Activated CD4-positive, alpha-beta T cell treated with anti-CD3 and anti-CD28 coated beads for 36 hours (primary cell): Measurements from ENCODE around the gene DNAH17. TPM values are rescaled to one million over a fixed set of nuclear protein-coding genes. Genes with fewer than 3 reads are reported as not detected.

Source experiments
- ATAC-seq: fragments of 200-7000 bp; cut with Tn5 transposase; one replicate; pipeline ENCODE4 v1.10.0; 2021; ENCODE audit warnings: mild to moderate bottlenecking, moderate library complexity
- CTCF ChIA-PET: fragments of 350-600 bp; sonication (Branson Sonifier 250); formaldehyde crosslinking; loops from one replicate; lab custom pipeline; 2021; ENCODE audit warnings: antibody characterized with exemption; lab: Charles Lee
- POLR2A ChIA-PET: fragments of 350-600 bp; sonication (Branson Sonifier 250); formaldehyde crosslinking; loops from one replicate; lab custom pipeline; 2021; ENCODE audit warnings: antibody characterized with exemption, inconsistent platforms; lab: Charles Lee
- DNase-seq: peaks from one replicate; pipeline ENCODE4 v3.0.0-alpha.2; 2020
- H3K27ac Mint-ChIP-seq: one replicate; pipeline ENCODE4 v1.8.0; 2021; ENCODE audit warnings: mixed read lengths
- H3K27me3 Mint-ChIP-seq: one replicate; pipeline ENCODE4 v1.8.0; 2021; ENCODE audit warnings: mixed read lengths
- H3K36me3 Mint-ChIP-seq: one replicate; pipeline ENCODE4 v1.8.0; 2021; ENCODE audit warnings: low read depth, mixed read lengths
- H3K4me1 Mint-ChIP-seq: one replicate; pipeline ENCODE4 v1.8.0; 2021; ENCODE audit warnings: mixed read lengths
- H3K4me3 Mint-ChIP-seq: one replicate; pipeline ENCODE4 v1.8.0; 2021; ENCODE audit warnings: mild to moderate bottlenecking, moderate library complexity, mixed read lengths
- H3K9me3 Mint-ChIP-seq: one replicate; pipeline ENCODE4 v1.8.0; 2021; ENCODE audit warnings: low read depth, mixed read lengths
- intact Hi-C, 2 experiments: fragments of 100-400 bp; cut with DNase I in 1 of 2; cut with micrococcal nuclease in 1 of 2; formaldehyde crosslinking; loops; one replicate each; pipeline versions ENCODE4 v1.14.2 to v1.15.1; 2022 to 2024; cut with DNase I, micrococcal nuclease
- total RNA-seq, 2 experiments: library from RNA; stranded (reverse); gene quantifications; one replicate each; pipeline ENCODE4 v1.2.3, GENCODE V29; 2021

The DNAH17 gene
- total RNA-seq = under 1 TPM; 0.12 to 0.14 TPM

GRCh38 chr17:78577296-78577695 is at the start of gene DNAH17:
Gene DNAH17 (minus strand): TSS chr17:78577396. CDS start chr17:78575057, 2,339 bp downstream.
- Mint-ChIP-seq H3K27me3 (no peaks in the 10 kb centered on the region), H3K27ac (no peak within 1 kb of the TSS), H3K4me1 (no peaks in the 10 kb centered on the region), H3K9me3 (no peaks in the 10 kb centered on the region), H3K36me3 (no peaks in the 10 kb centered on the region), H3K4me3 (no peak within 1 kb of the TSS)
- ChIA-PET POLR2A (no interaction called here), CTCF (no interaction called here)
- no peak for ATAC-seq
- DNase-seq = no peak
- intact Hi-C loops = no loop called here

GRCh38 chr17:78624324-78625151 is 47.3 kb upstream of the DNAH17 start:
- ATAC-seq = no peak
- no peak for DNase-seq
- ChIA-PET CTCF (no interaction called here), POLR2A (no interaction called here)
- H3K36me3 Mint-ChIP-seq = no peaks in the 10 kb centered on the region
- H3K27me3 Mint-ChIP-seq = no peaks in the 10 kb centered on the region
- H3K4me3 Mint-ChIP-seq = no peak overlapping the region
- no peaks in the 10 kb centered on the region for H3K4me1 Mint-ChIP-seq
- H3K9me3 Mint-ChIP-seq = peaks cover 3% of the 10 kb centered on the region
- intact Hi-C loops = no loop called here
- H3K27ac Mint-ChIP-seq = no peak overlapping the region

GRCh38 chr17:78623541-78623940 is 46.3 kb upstream of the DNAH17 start:
- Mint-ChIP-seq H3K27me3 (no peaks in the 10 kb centered on the region), H3K27ac (no peak overlapping the region)
- intact Hi-C loops = no loop called here

GRCh38 chr17:78622491-78623265 is 45.5 kb upstream of the DNAH17 start:
- H3K27me3 Mint-ChIP-seq = no peaks in the 10 kb centered on the region
- no peak overlapping the region for H3K27ac Mint-ChIP-seq
- DNase-seq (no peak), ATAC-seq (no peak)
- intact Hi-C loops = no loop called here
- H3K36me3 Mint-ChIP-seq = no peaks in the 10 kb centered on the region
- no peak overlapping the region for H3K4me3 Mint-ChIP-seq
- H3K4me1 Mint-ChIP-seq = no peaks in the 10 kb centered on the region
- POLR2A ChIA-PET = no interaction called here
- H3K9me3 Mint-ChIP-seq = peaks cover 3% of the 10 kb centered on the region
- CTCF ChIA-PET = no interaction called here

More at GRCh38 chr17:78623541-78623940, 46.3 kb upstream of the DNAH17 start:
- H3K4me1 Mint-ChIP-seq = no peaks in the 10 kb centered on the region
- POLR2A ChIA-PET = no interaction called here
- no peaks in the 10 kb centered on the region for H3K36me3 Mint-ChIP-seq
- CTCF ChIA-PET = no interaction called here
- peaks cover 3% of the 10 kb centered on the region for H3K9me3 Mint-ChIP-seq
- ATAC-seq (no peak), DNase-seq (no peak)
- no peak overlapping the region for H3K4me3 Mint-ChIP-seq

- no peak overlapping the region for H3K4me3 Mint-ChIP-seq
- H3K27me3 Mint-ChIP-seq = no peaks in the 10 kb centered on the region
- CTCF ChIA-PET = no interaction called here
- intact Hi-C loops = no loop called here
- no peak for DNase-seq
- H3K36me3 Mint-ChIP-seq = no peaks in the 10 kb centered on the region
- ATAC-seq = no peak
- no peak overlapping the region for H3K27ac Mint-ChIP-seq
- no peaks in the 10 kb centered on the region for H3K4me1 Mint-ChIP-seq
- peaks cover 3% of the 10 kb centered on the region for H3K9me3 Mint-ChIP-seq
- POLR2A ChIA-PET = no interaction called here
Measured at GRCh38 chr17:78621720-78622490, 44.7 kb upstream of the DNAH17 start.

GRCh38 chr17:78620099-78620498 is 42.9 kb upstream of the DNAH17 start:
- POLR2A ChIA-PET = no interaction called here
- intact Hi-C loops = no loop called here

GRCh38 chr17:78619334-78619733 is 42.1 kb upstream of the DNAH17 start:
- Mint-ChIP-seq H3K4me3 (no peak overlapping the region), H3K9me3 (peaks cover 3% of the 10 kb centered on the region), H3K27me3 (no peaks in the 10 kb centered on the region), H3K4me1 (no peaks in the 10 kb centered on the region), H3K27ac (no peak overlapping the region), H3K36me3 (no peaks in the 10 kb centered on the region)
- ATAC-seq (no peak), DNase-seq (no peak)
- CTCF ChIA-PET = no interaction called here
- POLR2A ChIA-PET = interaction anchor here (0.7 kb wide), 1 partner anchor 122 kb away, joined by 3 read pairs; no protein-coding TSS in a partner anchor
- intact Hi-C loops = no loop called here

More at GRCh38 chr17:78620099-78620498, 42.9 kb upstream of the DNAH17 start:
- ATAC-seq = no peak
- CTCF ChIA-PET = no interaction called here
- Mint-ChIP-seq H3K27ac (no peak overlapping the region), H3K4me3 (no peak overlapping the region), H3K27me3 (no peaks in the 10 kb centered on the region), H3K9me3 (peaks cover 3% of the 10 kb centered on the region), H3K36me3 (no peaks in the 10 kb centered on the region), H3K4me1 (no peaks in the 10 kb centered on the region)
- DNase-seq = no peak

- no peaks in the 10 kb centered on the region for H3K27me3 Mint-ChIP-seq
- peaks cover 3% of the 10 kb centered on the region for H3K9me3 Mint-ChIP-seq
- H3K27ac Mint-ChIP-seq = no peak overlapping the region
- H3K4me1 Mint-ChIP-seq = no peaks in the 10 kb centered on the region
- intact Hi-C loops = no loop called here
- H3K36me3 Mint-ChIP-seq = no peaks in the 10 kb centered on the region
- CTCF ChIA-PET = no interaction called here
- no peak overlapping the region for H3K4me3 Mint-ChIP-seq
- ATAC-seq (no peak), DNase-seq (no peak)
- POLR2A ChIA-PET = interaction anchor here (0.7 kb wide), 1 partner anchor 31 kb away, joined by 3 read pairs; no protein-coding TSS in a partner anchor
Measured at GRCh38 chr17:78618264-78619066, 41.3 kb upstream of the DNAH17 start.

- Mint-ChIP-seq H3K4me3 (no peak overlapping the region), H3K4me1 (no peaks in the 10 kb centered on the region), H3K36me3 (no peaks in the 10 kb centered on the region), H3K27ac (no peak overlapping the region), H3K27me3 (no peaks in the 10 kb centered on the region), H3K9me3 (peaks cover 3% of the 10 kb centered on the region)
- ChIA-PET CTCF (no interaction called here), POLR2A (no interaction called here)
- DNase-seq (no peak), ATAC-seq (no peak)
- intact Hi-C loops = no loop called here
Measured at GRCh38 chr17:78617511-78618061, 40.4 kb upstream of the DNAH17 start.

- no peak overlapping the region for H3K4me3 Mint-ChIP-seq
- no peak for ATAC-seq
- H3K27ac Mint-ChIP-seq = no peak overlapping the region
- intact Hi-C loops = no loop called here
- ChIA-PET POLR2A (no interaction called here), CTCF (no interaction called here)
- no peak for DNase-seq
- no peaks in the 10 kb centered on the region for H3K4me1 Mint-ChIP-seq
- H3K9me3 Mint-ChIP-seq = peaks cover 3% of the 10 kb centered on the region
- no peaks in the 10 kb centered on the region for H3K36me3 Mint-ChIP-seq
- H3K27me3 Mint-ChIP-seq = no peaks in the 10 kb centered on the region
Measured at GRCh38 chr17:78616946-78617345, 39.8 kb upstream of the DNAH17 start.
